Endothelial cell of umbilical vein (primary cell): Measurements from ENCODE around the gene RWDD4. TPM values are rescaled to one million over a fixed set of nuclear protein-coding genes. Genes with fewer than 3 reads are reported as not detected.

ENCODE experiments used
- BruUV-seq: library from RNA; stranded (reverse); fragments of 400-500 nt; replicated peaks from 2 replicates; lab custom pipeline; 2021; lab: Mats Ljungman, UMichigan
- CTCF ChIA-PET: fragments of 300-600, 350-600 bp; sonication (Branson Sonifier 250); formaldehyde crosslinking; loops from one replicate; lab custom pipeline; 2021; ENCODE audit warnings: antibody characterized with exemption, inconsistent platforms; lab: Charles Lee
- POLR2A ChIA-PET: fragments of 300-600, 350-600 bp; sonication (Branson Sonifier 250); formaldehyde crosslinking; loops from one replicate; lab custom pipeline; 2021; ENCODE audit warnings: antibody characterized with exemption, inconsistent platforms; lab: Charles Lee
- DNase-seq: peaks from one replicate; pipeline ENCODE4 v3.0.0-alpha.2; 2011; ENCODE audit warnings: low read depth, low spot score
- FAIRE-seq: peaks from 2 replicates; lab custom pipeline; 2011; peaks lifted over from hg19 to GRCh38; lab: Jason Lieb, UNC
- H2AFZ ChIP-seq: 2 replicates; pipeline ENCODE4 v1.6.0; 2012; ENCODE audit warnings: low read depth, low read length, control low read depth, inconsistent platforms
- H3K27ac ChIP-seq: 2 replicates; pipeline ENCODE4 v1.5.1; 2011; ENCODE audit warnings: low read depth, mild to moderate bottlenecking, control low read depth, low read length, moderate library complexity; ENCODE audit not compliant: insufficient read depth
- H3K27me3 ChIP-seq, 2 experiments: 2 replicates each; pipeline versions ENCODE4 v1.6.0 to v1.6.1; 2011; ENCODE audit warnings: low read length in 2 of 2, mixed read lengths in 1 of 2; ENCODE audit not compliant: control insufficient read depth in 2 of 2, insufficient read depth in 2 of 2
- H3K36me3 ChIP-seq, 2 experiments: 2 replicates in 1 of 2; 3 replicates in 1 of 2; pipeline ENCODE4 v1.5.1; 2011; ENCODE audit warnings: low read length in 2 of 2, mild to moderate bottlenecking in 1 of 2, moderate library complexity in 1 of 2; ENCODE audit not compliant: control insufficient read depth in 2 of 2, insufficient read depth in 2 of 2; ENCODE audit errors: extremely low read depth in 1 of 2
- H3K4me1 ChIP-seq: 3 replicates; pipeline ENCODE4 v1.5.1; 2011; ENCODE audit warnings: mild to moderate bottlenecking, low read length; ENCODE audit not compliant: control insufficient read depth, insufficient read depth; ENCODE audit errors: extremely low read depth
- H3K4me2 ChIP-seq: 2 replicates; pipeline ENCODE4 v1.6.1; 2011; ENCODE audit warnings: low read length, control low read depth, mixed read lengths; ENCODE audit not compliant: insufficient read depth
- H3K4me3 ChIP-seq, 3 experiments: fragments of 200-600 bp in 1 of 3; sonication (generic), shearing (Covaris generic) in 1 of 3; replicated peaks in 1 of 3; 2 replicates each; pipeline ENCODE4 v1.5.1; 2011 to 2016; ENCODE audit warnings: control low read depth in 3 of 3, low read length in 3 of 3, mild to moderate bottlenecking in 2 of 3, inconsistent platforms in 1 of 3, low read depth in 1 of 3, moderate library complexity in 1 of 3; ENCODE audit not compliant: insufficient read depth in 1 of 3
- H3K79me2 ChIP-seq: 2 replicates; pipeline ENCODE4 v1.6.0; 2012; ENCODE audit warnings: low read length, inconsistent platforms; ENCODE audit not compliant: control insufficient read depth, insufficient read depth
- H3K9ac ChIP-seq: replicated peaks from 2 replicates; pipeline ENCODE3; 2011; ENCODE audit warnings: low read length, control low read depth; ENCODE audit not compliant: insufficient read depth; ENCODE audit errors: extremely low read depth
- H3K9me1 ChIP-seq: replicated peaks from 3 replicates; pipeline ENCODE4 v1.6.0; 2011; ENCODE audit warnings: mild to moderate bottlenecking, low read length; ENCODE audit not compliant: control insufficient read depth, insufficient read depth; ENCODE audit errors: extremely low read depth
- H3K9me3 ChIP-seq: replicated peaks from 2 replicates; pipeline ENCODE4 v1.5.1; 2012; ENCODE audit warnings: low read length, inconsistent platforms; ENCODE audit not compliant: control insufficient read depth, insufficient read depth
- H4K20me1 ChIP-seq: replicated peaks from 2 replicates; pipeline ENCODE3; 2011; ENCODE audit warnings: mild to moderate bottlenecking, low read length; ENCODE audit not compliant: control insufficient read depth, insufficient read depth; ENCODE audit errors: extremely low read depth
- EZH2 ChIP-seq: IDR thresholded peaks from 2 replicates; pipeline ENCODE4 v1.6.1; 2012; ENCODE audit warnings: borderline replicate concordance, low read depth, mild to moderate bottlenecking, moderate library complexity, low read length, inconsistent platforms; ENCODE audit not compliant: severe bottlenecking
- FOS ChIP-seq: IDR thresholded peaks from 2 replicates; pipeline ENCODE4 v1.6.1; 2011; ENCODE audit warnings: mild to moderate bottlenecking, low read length, moderate library complexity, borderline replicate concordance; ENCODE audit not compliant: insufficient read depth
- GATA2 ChIP-seq: IDR thresholded peaks from 2 replicates; pipeline ENCODE4 v1.7.0; 2011; ENCODE audit warnings: low read depth, mild to moderate bottlenecking, moderate library complexity, mixed read lengths, low read length; ENCODE audit not compliant: insufficient read length, insufficient read depth
- JUN ChIP-seq: IDR thresholded peaks from 2 replicates; pipeline ENCODE4 v1.6.1; 2011; ENCODE audit warnings: borderline replicate concordance, low read depth; ENCODE audit not compliant: insufficient read length, insufficient read depth
- MYC ChIP-seq: IDR thresholded peaks from one replicate; pipeline ENCODE4 v1.6.1; 2011; ENCODE audit warnings: mild to moderate bottlenecking, low read depth, low read length
- POLR2A ChIP-seq: IDR thresholded peaks from 2 replicates; pipeline ENCODE4 v1.6.1; 2012; ENCODE audit warnings: low read depth, mild to moderate bottlenecking, control low read depth, low read length
- POLR2AphosphoS5 ChIP-seq: IDR thresholded peaks from 2 replicates; pipeline ENCODE4 v1.6.1; 2012; ENCODE audit warnings: low read depth, mild to moderate bottlenecking, control low read depth, low read length, moderate library complexity; ENCODE audit not compliant: insufficient read depth
- dilution Hi-C: fragments of 300-500 bp; cut with MboI; formaldehyde crosslinking; loops from one replicate; pipeline ENCODE4 v1.15.0; 2019; ENCODE audit warnings: low sequenced_read_pairs; ENCODE audit not compliant: extremely low pct_ligation_motif_present
- intact Hi-C: fragments of 100-400 bp; cut with micrococcal nuclease; formaldehyde crosslinking; loops from one replicate; pipeline ENCODE4 v1.10.0; 2022
- polyA plus RNA-seq, 4 experiments: library from polyadenylated mRNA; depleted of rRNA in 3 of 4; stranded (reverse) in 3 of 4; unstranded in 1 of 4; fragments of >200 nt; gene quantifications; 2 replicates each; pipeline versions ENCODE4 v1.2.1 to v1.2.3, GENCODE V29; 2011 to 2012; ENCODE audit warnings: missing spikeins in 1 of 4
- total RNA-seq: library from RNA; stranded (reverse); gene quantifications from 2 replicates; pipeline ENCODE4 v1.2.3, GENCODE V29; 2021
- TF ChIP-seq, protein P1 (sequence below): IDR thresholded peaks from 2 replicates; pipeline ENCODE4 v1.6.1; 2011; ENCODE audit not compliant: insufficient read depth, insufficient read length
- TF ChIP-seq, protein P2 (sequence below), 2 donors: IDR thresholded peaks; 1 replicate in 1 of 2; 2 replicates in 1 of 2; pipeline ENCODE4 v1.5.1; 2011; ENCODE audit warnings: low read length in 2 of 2, mild to moderate bottlenecking in 2 of 2, moderate library complexity in 2 of 2, control low read depth in 1 of 2, inconsistent platforms in 1 of 2, low read depth in 1 of 2; ENCODE audit not compliant: insufficient read depth in 1 of 2; ENCODE audit errors: extremely low read depth in 1 of 2

RWDD4 gene
- total and polyA plus RNA-seq, 2 donors (not counting 3 experiments of a cell fraction or from before 2014, with no cell fraction given), result 4.9 to 16.6 TPM

DNA sequence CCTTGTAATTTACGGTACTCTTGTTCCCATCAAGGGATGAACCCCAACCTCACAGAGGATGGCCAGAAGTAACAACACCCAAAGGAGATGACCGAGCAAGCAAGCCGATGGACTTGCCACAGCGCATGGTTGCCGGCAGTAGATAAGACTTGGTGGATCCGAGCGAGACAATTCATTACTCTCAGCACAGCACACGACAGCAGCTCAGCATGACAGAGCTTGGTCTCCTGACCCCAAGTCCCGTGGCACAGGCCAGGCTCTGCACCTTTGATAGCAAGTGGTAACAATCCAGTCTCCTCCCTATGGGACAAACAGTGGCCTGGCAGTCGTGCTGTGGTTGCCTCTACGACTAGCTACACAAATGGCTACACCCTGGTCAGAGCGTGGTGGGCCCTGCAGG is 26.3 kb downstream of the RWDD4 start:
- no peaks in the 10 kb centered on the region for H3K9me3 ChIP-seq
- intact Hi-C loops (no loop called here), dilution Hi-C loops (no loop called here)
- no peaks in the 10 kb centered on the region for H3K79me2 ChIP-seq
- no peak overlapping the region for H3K27ac ChIP-seq
- peaks cover 11% of the 10 kb centered on the region for H3K4me1 ChIP-seq
- no peak overlapping the region for H3K4me3 ChIP-seq
- no peak overlapping the region for H2AFZ ChIP-seq
- no peak overlapping the region for H3K4me2 ChIP-seq
- FAIRE-seq (no peak), DNase-seq (no peak)
- H4K20me1 ChIP-seq, result no peaks in the 10 kb centered on the region
- TF ChIP-seq, protein P1, sequence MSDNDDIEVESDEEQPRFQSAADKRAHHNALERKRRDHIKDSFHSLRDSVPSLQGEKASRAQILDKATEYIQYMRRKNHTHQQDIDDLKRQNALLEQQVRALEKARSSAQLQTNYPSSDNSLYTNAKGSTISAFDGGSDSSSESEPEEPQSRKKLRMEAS, result no peak
- H3K9me1 ChIP-seq, result no peaks in the 10 kb centered on the region
- no peaks in the 10 kb centered on the region for H3K27me3 ChIP-seq
- no peaks in the 10 kb centered on the region for H3K36me3 ChIP-seq
- no TSS peak for BruUV-seq
- CTCF ChIA-PET, result interaction anchor here (1.3 kb wide), 1 partner anchor 32 kb away, joined by 3 read pairs; no protein-coding TSS in a partner anchor
- POLR2A ChIA-PET, result no interaction called here
- no peak overlapping the region for H3K9ac ChIP-seq

DNA sequence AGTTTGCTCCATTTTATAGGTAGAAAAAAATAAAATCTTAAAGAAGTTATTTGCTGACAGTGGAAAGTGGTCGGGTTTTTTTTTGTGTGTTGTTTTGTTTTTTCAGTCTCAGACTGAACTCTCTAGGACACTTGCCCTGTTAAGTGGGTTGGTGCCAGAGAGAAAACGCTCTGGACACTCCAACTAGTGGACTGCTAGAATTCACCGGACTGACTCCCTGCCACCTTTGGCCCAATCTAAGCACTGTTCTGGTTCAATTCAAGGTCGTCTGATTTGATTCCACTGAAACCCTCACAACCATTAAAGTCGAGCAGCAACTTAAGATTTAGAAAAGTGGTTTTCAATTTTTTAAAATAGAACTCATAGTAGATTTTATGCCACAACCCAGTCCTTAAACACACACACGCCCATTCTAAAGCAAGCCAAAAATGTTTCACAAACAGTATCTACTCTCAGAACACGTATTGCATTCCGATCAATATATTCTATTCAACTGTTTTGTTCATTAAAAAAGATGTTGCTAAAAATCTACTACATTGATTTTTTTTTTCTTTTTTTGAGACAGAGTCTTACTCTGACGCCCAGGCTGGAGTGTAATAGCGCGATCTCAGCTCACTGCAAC is 27.3 kb downstream of the RWDD4 start:
- Histone ChIP-seq H3K4me1 (peaks cover under 1% of the 10 kb centered on the region), H3K79me2 (no peaks in the 10 kb centered on the region), H4K20me1 (no peaks in the 10 kb centered on the region), H3K36me3 (no peaks in the 10 kb centered on the region), H3K4me3 (no peak overlapping the region), H3K27me3 (no peaks in the 10 kb centered on the region), H3K4me2 (no peak overlapping the region), H3K9ac (no peak overlapping the region), H2AFZ (no peak overlapping the region), H3K9me3 (no peaks in the 10 kb centered on the region), H3K27ac (no peak overlapping the region), H3K9me1 (no peaks in the 10 kb centered on the region)
- no peak for DNase-seq
- TF ChIP-seq FOS (no peak), GATA2 (no peak), POLR2A (no peak), EZH2 (no peak), JUN (no peak), POLR2AphosphoS5 (no peak), MYC (no peak)
- TF ChIP-seq, protein P1, result no peak
- TF ChIP-seq, protein P2, sequence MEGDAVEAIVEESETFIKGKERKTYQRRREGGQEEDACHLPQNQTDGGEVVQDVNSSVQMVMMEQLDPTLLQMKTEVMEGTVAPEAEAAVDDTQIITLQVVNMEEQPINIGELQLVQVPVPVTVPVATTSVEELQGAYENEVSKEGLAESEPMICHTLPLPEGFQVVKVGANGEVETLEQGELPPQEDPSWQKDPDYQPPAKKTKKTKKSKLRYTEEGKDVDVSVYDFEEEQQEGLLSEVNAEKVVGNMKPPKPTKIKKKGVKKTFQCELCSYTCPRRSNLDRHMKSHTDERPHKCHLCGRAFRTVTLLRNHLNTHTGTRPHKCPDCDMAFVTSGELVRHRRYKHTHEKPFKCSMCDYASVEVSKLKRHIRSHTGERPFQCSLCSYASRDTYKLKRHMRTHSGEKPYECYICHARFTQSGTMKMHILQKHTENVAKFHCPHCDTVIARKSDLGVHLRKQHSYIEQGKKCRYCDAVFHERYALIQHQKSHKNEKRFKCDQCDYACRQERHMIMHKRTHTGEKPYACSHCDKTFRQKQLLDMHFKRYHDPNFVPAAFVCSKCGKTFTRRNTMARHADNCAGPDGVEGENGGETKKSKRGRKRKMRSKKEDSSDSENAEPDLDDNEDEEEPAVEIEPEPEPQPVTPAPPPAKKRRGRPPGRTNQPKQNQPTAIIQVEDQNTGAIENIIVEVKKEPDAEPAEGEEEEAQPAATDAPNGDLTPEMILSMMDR (IDR thresholded peaks at IDR 0.05; ENCODE audit: extremely low read depth in 1 of 2, insufficient read depth in 1 of 2, low read depth in 1 of 2, low read length in 2 of 2), result no peak
- FAIRE-seq, result no peak
- ChIA-PET CTCF (no interaction called here), POLR2A (no interaction called here)
- BruUV-seq, result no TSS peak
- intact Hi-C loops (no loop called here), dilution Hi-C loops (no loop called here)
